ENCODE data around the gene CDC34. TPM values are rescaled to one million over a fixed set of nuclear protein-coding genes. Genes with fewer than 3 reads are reported as not detected.

CDC34 gene
- total RNA-seq, 1 experiment from 2014 or later, result 61.3 TPM

GRCh38 chr19:548886-549830 is 17.6 kb downstream of the CDC34 start:
- Mint-ChIP-seq H3K27me3 (ENCODE audit: insufficient read depth, unreplicated experiment) (no peaks in the 10 kb centered on the region), H3K4me3 (ENCODE audit: unreplicated experiment) (no peak overlapping the region), H3K4me1 (ENCODE audit: insufficient read depth, unreplicated experiment) (no peaks in the 10 kb centered on the region), H3K9me3 (ENCODE audit: unreplicated experiment) (no peaks in the 10 kb centered on the region), H3K27ac (ENCODE audit: low read depth, unreplicated experiment) (no peak overlapping the region), H3K36me3 (ENCODE audit: insufficient read depth, unreplicated experiment) (peaks cover 9% of the 10 kb centered on the region)
- TF ChIP-seq CTCF (IDR thresholded peaks at IDR 0.05; ENCODE audit: unreplicated experiment), result no peak
- ChIA-PET CTCF (interaction anchor here (0.7 kb wide), 1 partner anchor 28 kb away, joined by 3 read pairs; no protein-coding TSS in a partner anchor), POLR2A (no interaction called here)
- BruUV-seq (replicated peaks), result no TSS peak
- intact Hi-C loops (cut with micrococcal nuclease), result no loop called here
- DNase-seq (ENCODE audit: unreplicated experiment), result no peak

- no TSS peak for BruUV-seq (replicated peaks)
- H3K4me1 Mint-ChIP-seq (ENCODE audit: insufficient read depth, unreplicated experiment), result no peaks in the 10 kb centered on the region
- H3K9me3 Mint-ChIP-seq (ENCODE audit: unreplicated experiment), result no peaks in the 10 kb centered on the region
- ChIA-PET CTCF (no interaction called here), POLR2A (interaction anchor here (1.0 kb wide), 1 partner anchor 15 kb away, joined by 5 read pairs; no protein-coding TSS in a partner anchor)
- DNase-seq (ENCODE audit: unreplicated experiment), result no peak
- intact Hi-C loops (cut with micrococcal nuclease), result no loop called here
- no peaks in the 10 kb centered on the region for H3K36me3 Mint-ChIP-seq (ENCODE audit: insufficient read depth, unreplicated experiment)
- no peaks in the 10 kb centered on the region for H3K27me3 Mint-ChIP-seq (ENCODE audit: insufficient read depth, unreplicated experiment)
- no peak overlapping the region for H3K4me3 Mint-ChIP-seq (ENCODE audit: unreplicated experiment)
- TF ChIP-seq CTCF (IDR thresholded peaks at IDR 0.05; ENCODE audit: unreplicated experiment), result no peak
- H3K27ac Mint-ChIP-seq (ENCODE audit: low read depth, unreplicated experiment), result no peak overlapping the region
Measured at GRCh38 chr19:554817-555216, 23.3 kb downstream of the CDC34 start.

- BruUV-seq (replicated peaks), result no TSS peak
- Mint-ChIP-seq H3K9me3 (ENCODE audit: unreplicated experiment) (no peaks in the 10 kb centered on the region), H3K4me3 (ENCODE audit: unreplicated experiment) (no peak overlapping the region), H3K27me3 (ENCODE audit: insufficient read depth, unreplicated experiment) (no peaks in the 10 kb centered on the region), H3K4me1 (ENCODE audit: insufficient read depth, unreplicated experiment) (no peaks in the 10 kb centered on the region), H3K27ac (ENCODE audit: low read depth, unreplicated experiment) (no peak overlapping the region), H3K36me3 (ENCODE audit: insufficient read depth, unreplicated experiment) (no peaks in the 10 kb centered on the region)
- TF ChIP-seq CTCF (IDR thresholded peaks at IDR 0.05; ENCODE audit: unreplicated experiment), result no peak
- no peak for DNase-seq (ENCODE audit: unreplicated experiment)
- ChIA-PET POLR2A (interaction anchor here (0.6 to 1.2 kb wide), 3 partner anchors 13 to 120 kb away, joined by 3 to 5 read pairs (median 3); no protein-coding TSS in a partner anchor), CTCF (no interaction called here)
- intact Hi-C loops (cut with micrococcal nuclease), result no loop called here
Measured at GRCh38 chr19:555474-555808, 23.9 kb downstream of the CDC34 start.

- no TSS peak for BruUV-seq (replicated peaks)
- no peaks in the 10 kb centered on the region for H3K9me3 Mint-ChIP-seq (ENCODE audit: unreplicated experiment)
- H3K27me3 Mint-ChIP-seq (ENCODE audit: insufficient read depth, unreplicated experiment), result no peaks in the 10 kb centered on the region
- H3K36me3 Mint-ChIP-seq (ENCODE audit: insufficient read depth, unreplicated experiment), result no peaks in the 10 kb centered on the region
- no peak overlapping the region for H3K27ac Mint-ChIP-seq (ENCODE audit: low read depth, unreplicated experiment)
- no peak for TF ChIP-seq CTCF (IDR thresholded peaks at IDR 0.05; ENCODE audit: unreplicated experiment)
- POLR2A ChIA-PET, result interaction anchor here (1.2 kb wide), 1 partner anchor 14 kb away, joined by 3 read pairs; no protein-coding TSS in a partner anchor
- CTCF ChIA-PET, result no interaction called here
- no peak overlapping the region for H3K4me3 Mint-ChIP-seq (ENCODE audit: unreplicated experiment)
- no peaks in the 10 kb centered on the region for H3K4me1 Mint-ChIP-seq (ENCODE audit: insufficient read depth, unreplicated experiment)
- no peak for DNase-seq (ENCODE audit: unreplicated experiment)
- intact Hi-C loops (cut with micrococcal nuclease), result no loop called here
Measured at GRCh38 chr19:556611-557382, 25.2 kb downstream of the CDC34 start.
